GM19043 (cell line): Measurements from ENCODE around the gene TOX2.

ENCODE experiments used
- ATAC-seq: cut with Tn5 transposase; IDR thresholded peaks from one replicate; pipeline ENCODE4 v1.9.1; 2021; ENCODE audit warnings: low read depth; ENCODE audit not compliant: unreplicated experiment

The TOX2 gene

DNA sequence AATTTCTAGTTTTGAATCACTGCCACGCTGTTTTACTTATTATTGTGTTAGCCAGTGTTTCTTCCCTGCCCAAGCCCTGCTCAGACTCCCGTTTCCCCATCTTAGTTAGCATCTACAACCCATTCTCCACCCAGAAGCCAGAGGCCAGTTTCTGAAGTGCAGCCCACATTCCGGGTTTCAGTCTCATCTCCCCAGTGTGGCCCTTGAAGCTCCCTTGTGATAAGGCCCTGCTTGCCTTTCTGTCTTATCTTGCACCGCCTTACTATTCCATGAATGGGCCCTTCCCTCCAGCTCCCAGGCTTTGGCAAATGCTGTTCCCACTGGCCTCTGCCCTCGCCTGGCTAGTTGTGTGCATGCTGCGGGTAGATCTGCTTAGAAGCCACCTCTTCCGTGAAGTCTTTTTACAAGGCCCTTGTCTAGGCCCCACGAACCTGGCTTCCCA lies 41.1 kb downstream of the TOX2 start:
- ATAC-seq = no peak

DNA sequence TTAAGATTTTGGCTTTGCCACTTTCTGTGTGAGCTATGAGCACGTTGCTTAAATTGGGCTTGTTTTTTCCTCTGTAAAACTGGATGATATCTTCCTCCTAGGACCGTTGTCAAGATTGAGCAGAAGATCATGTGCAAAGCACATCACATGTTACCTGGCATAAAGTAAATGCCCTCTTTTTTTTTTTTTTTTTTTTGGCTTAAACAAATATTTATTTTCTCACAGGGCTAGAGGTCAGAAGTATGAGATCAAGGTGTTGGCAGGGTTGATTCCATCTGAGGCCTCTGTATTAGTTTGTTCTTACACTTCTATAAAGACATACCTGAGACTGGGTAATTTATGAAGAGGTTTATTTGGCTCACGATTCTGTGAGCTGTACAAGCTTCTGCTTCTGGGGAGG lies 42.7 kb downstream of the TOX2 start:
- ATAC-seq = no peak

DNA sequence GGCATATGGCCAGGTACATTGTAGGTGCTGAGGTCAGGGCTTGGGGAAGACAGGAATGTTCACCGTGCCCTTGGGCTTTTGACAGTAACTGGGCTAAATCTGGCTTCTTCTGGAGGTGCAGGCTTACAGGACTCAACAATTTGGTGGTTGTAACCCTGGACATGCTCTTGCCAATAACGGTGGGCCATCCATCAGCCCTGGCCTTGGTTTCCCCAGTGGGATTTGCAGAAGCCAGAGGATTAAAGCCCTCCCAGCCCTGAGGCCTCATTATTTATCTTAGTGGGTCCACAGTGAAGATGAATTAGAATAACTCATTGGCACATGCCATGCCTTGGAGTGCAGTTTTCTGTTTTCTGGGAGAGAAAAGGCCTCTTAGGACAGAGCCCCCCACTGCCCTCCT lies 44.0 kb downstream of the TOX2 start:
- no peak for ATAC-seq

DNA sequence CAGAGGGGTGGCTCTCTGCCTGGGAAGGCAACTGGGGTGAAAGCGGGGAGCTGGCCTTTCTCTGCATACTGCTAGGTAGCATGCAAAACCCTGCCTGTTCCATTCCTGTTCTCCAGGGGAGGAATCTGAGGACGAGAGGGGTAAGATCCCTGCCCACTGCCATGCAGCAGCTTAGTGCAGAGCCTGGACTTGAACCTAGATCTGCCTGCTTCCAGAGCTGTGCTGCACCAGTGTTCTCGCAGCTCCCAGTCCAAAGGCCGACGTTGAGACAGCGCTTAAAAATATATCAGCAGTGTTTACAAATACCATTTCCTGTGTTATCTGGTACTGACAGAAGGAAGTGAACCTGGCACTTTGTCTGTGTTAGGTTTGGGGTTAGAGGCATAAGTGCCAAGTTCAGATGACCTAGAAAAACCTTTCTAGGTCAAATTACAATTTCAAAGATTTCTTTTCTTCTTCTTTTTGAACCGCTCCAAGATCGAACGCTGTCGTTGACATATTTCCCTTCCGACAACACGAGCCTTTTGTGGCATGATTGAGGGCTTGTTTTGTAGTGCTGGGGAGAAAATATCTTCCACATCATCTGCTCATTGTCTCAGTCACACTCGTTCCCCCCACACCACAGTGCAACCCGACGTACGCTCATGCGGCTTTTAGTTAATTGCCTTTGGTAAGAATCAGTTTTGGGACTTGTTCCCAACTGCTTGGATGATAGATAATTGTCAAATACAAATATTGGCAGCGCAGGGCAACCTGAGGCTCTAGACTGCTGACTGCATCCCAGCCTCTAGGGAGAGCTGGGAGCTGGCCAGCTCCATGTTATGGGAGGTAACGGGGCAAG lies 44.6 kb downstream of the TOX2 start:
- ATAC-seq = no peak

DNA sequence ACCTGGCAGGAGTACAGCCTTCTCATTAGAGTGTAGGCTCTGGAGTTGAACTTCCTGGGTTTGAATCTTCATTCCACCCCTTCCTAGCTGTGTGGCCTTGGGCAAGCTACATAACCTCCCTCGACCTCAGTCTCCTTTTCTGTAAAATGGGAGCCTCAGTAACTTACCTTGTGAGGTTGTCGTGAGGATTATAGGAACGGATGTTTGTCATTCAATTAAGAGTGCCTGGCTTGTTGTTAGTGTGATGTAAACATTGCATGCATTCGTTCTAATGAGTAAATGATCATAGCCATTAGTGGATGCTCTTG lies 45.2 kb downstream of the TOX2 start:
- no peak for ATAC-seq

DNA sequence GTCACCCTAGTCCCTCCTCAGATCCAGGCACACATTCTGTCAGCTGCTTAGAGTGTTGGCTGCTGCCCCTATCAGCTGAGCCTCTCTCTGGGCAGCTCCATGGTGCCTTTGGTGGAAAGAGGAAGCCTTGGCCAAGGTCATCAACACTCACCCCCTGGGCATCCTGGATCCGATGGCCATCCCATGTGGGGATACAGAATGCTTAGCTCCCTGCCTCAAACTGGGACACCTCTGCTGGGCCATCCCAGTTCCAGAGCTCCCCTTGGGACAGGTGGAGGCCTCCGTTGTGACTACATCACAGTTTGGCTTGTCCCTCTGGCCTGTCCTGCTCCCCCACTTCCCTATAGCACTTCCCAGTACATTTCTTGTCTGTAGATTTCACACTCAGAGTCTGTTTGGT lies 45.6 kb downstream of the TOX2 start:
- no peak for ATAC-seq

DNA sequence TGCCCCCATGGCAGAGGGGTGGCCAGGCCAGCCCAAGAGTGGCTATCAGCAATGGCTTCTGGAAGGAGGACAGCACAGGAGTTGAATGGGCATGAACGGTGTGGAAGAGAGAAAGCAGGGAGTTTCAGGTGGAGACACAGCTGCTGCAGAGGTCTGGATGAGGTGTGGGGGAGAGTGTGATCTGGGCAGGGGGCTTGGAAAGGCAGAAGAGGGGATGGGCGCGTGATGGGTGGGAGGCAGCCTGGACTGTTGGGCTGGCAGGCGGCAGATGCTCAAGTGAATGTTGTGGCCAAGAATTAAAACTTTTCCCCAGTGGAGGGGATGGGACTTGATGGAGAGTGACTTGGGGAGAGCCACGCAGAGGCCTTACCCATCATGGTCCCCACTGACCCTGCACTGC lies 46.5 kb downstream of the TOX2 start:
- ATAC-seq = no peak

DNA sequence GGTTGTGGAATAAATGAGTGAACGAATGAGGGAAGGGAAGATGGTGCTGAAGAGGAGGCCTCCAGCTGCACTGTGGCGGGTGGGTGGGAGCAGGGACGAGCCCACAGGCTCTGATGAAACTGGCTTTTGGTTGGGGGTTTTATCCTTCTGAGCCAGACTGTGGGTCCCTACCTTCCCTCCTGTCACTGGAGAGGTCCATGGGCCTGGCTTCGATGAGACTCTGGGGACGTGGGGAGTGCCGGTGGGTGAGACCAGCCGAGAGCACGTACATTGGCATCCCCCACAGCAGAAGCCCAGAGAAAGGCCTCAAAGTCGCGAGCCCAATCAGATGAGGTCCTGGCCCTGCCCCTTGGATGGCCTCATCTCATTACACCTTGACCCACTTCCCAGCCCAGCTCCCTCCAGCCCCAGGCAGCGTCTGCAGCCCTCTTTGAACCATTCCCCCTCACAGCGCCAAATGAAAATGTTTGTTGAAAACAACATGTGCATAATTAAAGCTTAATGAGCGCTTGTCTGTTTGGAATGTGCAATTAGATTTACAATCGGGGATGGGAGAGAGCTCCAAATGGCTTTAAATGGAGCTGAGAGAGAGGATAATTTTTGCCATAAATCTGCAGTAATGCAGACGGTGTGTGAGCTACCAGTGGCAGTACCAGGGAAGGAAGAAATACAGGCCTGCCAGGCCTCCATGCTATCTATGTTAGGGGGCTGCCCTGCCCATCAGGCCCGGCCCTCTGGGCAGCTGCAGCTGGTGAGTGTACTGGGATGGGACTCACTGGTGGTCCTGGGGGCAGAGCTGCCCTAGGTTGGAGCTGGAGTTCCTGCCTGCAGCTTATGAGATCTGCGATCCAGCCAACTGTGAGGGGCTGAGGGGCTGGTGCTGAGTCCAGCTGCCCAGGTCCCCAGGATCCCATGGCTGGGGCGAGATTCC lies 47.2 kb downstream of the TOX2 start:
- ATAC-seq = no peak

DNA sequence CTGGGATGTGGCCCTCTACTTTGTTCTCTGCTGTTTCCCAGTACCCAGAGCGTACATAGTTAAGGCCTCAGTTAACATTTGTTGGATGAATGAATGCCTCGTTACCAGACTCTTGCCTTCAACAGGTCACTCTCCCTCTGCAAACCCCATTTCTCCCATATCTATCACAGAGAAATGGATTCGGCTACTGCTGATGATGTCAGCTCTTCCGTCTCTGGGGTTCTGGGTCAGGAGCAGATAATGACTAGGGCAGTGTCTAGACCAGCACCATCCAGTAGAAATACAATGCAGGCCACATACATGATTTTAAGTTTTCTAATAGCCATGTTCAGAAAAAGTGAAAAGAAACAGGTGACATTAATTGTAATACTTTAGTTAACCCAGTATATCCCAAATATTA lies 47.9 kb downstream of the TOX2 start:
- ATAC-seq = no peak

DNA sequence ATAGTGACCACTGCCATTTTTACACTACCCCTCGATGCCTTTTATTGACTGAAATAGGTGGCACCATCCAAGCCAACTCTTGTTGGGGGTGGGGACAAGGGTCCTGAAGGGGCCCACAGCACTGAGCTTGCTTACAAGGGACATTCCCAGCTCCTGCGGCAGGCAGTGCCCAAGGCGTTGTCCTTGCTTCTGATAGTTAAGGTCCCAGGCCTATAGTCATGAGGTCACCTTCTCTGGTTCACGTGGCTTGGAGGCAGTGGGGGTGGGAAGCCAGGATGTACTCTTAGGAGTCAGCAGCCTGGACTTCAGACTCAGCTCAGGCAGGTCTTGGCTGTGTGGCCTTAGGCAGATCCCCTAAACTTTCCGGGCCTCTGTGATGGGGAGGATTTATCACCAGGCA lies 48.6 kb downstream of the TOX2 start:
- no peak for ATAC-seq

DNA sequence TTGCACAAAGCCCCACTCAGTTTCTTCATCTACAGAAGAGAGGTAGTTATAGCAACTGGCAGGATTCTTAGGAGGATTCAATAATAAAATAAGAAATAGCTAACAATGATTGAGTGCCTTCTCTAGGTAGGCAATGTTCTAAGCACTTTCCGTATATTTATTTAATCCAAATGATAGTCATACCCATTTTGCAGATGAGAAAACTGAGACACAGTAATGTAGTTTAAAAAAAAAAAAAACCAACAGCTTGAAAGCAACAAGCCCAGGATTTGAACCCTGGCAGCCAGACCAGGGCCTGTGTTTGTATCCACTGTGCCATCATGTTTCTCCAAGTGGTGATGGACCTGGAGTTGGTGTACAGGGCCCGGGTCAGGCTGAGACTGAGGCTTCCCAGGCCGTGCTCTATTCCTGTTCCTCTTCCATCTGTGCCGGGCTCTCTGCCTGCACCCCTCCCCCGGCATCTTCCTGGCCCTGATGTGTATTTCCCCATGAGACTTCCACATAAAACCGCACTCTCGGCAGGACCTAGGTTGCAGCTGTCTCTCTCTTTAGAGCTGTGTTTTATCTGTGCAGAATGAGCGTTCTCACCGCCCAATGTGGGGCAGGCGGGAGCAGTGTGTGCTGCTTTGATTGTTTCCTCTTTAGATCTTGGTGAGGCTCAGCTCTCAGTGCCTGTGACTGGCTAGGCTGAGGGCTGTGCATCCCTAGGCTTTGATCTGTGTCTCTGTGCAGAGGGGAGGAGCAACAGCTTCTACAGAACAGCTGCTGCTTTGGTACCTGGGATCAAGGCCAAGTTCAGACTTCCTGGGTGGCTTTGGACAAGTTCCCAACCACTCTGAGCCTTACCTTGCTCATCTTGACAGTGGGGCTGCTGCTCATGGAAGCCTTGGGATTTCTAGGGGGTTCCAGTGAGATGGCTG lies 49.5 kb downstream of the TOX2 start:
- ATAC-seq = no peak

DNA sequence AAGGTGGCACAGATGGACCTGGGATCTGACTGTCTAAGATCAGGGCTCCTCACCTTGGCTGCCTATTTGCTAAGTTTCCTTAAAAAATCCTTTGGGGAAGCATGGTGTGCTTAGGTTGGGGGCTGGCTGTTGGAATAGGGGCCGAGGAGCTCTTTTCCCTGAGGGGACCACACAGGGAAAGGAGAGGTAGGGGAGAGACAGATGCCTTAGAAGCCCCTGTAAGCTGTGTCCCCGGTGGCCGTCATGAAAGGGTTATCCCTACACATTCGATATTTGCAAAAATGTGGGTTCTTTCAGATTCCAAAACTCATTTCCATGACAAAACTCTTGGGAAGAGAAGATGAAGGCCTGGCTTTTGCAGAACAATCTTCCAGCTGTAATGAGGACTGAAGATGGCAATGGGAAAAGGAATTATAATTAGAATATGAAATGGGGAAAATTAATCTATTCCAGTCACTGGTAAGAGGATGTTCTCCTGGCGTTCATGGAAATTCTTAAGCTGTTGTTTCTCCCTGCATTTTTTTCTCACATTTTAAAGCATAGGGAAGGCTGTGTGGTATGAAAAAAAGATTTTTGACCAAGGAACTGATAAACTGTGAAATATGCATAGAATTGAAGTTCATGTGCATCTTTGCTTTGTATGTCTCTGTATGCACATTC lies 53.8 kb downstream of the TOX2 start:
- ATAC-seq = no peak

DNA sequence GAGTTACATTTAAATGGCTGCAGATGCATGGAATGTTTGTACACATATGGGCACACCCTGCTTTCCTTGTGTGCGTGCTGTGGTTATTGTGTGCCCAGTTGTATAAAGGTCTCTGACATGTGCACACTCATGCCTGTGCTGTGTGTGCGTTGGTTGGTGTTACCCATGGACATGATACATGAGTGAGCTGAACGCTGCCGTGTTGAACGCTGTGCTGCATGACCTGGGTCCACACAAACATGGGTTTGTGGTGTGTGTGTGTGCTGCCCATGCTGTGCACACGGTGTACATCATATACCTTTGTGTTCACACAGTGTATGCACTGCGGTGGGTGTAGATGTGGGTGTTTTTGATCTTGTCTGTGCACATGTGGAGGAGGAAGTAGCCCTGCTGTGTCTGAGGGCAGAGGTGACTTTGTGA lies 54.4 kb downstream of the TOX2 start:
- no peak for ATAC-seq

DNA sequence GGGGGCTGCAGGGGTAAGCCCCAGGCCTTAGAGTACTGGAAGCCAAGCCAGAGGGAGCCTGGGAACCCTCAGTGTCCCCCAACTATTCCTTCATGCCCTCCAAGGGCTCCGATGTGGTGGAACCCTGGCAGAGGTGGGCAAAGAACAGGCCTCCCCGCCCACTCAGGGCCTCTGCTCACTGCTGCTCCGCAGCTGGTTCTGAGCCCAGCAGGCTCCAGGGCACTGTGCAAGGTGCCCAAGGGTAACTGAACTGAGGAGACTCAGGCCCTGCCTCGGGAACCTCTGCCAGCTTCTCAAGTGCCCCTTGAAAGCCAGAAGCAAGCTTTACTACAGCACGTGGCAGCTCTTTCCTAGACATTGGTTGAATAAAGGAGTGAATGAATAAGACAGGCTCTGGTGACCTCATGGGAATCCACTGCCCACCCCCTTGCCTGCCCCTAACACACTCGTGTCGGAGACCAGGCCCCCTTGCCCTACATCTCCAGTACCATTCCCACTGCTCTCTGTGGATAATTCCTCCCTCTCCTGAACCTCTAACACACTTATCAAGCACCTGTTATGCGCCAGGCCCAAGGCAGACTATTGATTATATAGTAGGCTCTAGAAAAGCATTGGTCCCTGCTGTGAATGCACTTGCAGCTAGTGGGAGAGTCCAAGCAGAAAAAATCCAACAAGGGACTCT lies 55.0 kb downstream of the TOX2 start:
- no peak for ATAC-seq

DNA sequence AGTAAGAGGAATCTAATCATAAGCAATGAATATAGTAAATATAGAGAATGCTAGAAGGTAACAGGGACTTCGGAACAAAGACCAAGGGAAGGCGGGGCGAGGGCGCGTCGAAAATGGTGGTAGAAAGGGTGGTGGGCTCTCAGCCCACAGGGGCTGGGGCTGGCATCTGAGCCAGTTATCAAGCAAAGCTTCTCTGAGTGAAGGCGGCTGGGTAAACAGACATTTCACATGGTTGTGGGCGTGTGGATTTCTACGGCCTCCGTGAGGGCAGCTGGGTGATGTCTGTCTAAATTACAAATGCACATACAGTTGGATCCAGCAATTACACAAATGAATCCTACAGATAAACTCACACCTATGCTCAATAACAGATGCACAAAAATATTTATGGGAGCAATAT lies 56.6 kb downstream of the TOX2 start:
- no peak for ATAC-seq

DNA sequence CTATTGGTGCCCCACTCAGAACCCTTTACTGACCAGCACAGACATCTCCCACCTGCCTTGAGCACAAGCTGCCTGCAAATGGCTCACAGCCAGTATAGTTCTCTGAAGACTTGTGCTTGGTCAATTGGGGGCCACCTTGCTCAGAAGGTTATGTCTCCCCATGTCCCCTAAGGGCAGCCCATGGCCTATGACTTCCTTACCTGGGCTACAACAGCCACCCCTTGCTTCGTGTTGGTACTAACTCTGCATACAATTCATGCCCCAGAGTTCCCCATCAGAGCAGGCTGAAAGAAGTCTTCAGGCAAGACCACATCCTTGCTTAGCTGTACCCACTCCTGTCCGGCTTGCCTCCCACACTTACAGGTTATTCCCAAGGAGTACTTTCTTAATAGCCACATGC lies 57.4 kb downstream of the TOX2 start:
- ATAC-seq = no peak

DNA sequence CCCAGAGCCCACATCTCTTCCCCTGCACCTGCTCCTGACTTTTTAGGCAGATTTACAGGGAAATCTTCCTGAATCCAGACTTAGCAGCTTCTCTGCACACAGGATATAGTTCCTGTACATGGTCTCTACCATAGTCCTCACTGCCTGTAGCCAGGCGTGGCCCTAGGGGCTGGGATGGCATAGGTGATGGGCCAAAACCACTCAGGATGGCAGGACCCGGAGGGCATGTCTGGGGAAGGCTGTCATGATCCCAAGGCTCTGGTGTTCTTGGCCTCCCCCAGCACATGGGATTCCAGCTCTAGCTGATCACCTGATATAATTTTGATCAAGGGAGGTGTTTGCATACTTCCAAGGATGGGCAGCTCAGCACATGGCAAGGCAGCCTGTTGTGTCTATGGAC lies 58.0 kb downstream of the TOX2 start:
- no peak for ATAC-seq

DNA sequence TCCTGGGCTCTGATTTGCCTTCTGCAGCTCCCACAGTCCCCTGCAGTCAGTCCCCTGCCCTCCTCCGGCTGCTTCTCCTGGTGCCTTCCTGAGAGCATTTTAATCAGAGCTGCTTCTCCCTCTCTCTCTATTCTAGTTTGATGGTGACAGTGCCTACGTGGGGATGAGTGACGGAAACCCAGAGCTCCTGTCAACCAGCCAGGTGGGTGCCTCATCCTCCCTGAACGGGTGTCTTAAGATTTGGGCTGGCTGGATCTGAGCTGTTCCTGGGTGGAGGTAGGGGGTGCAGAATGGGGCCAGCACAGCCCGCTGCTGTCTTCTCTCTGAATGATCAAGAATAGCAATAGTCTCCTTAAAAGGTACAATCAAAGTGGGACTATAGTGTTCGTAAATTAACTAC lies 58.6 kb downstream of the TOX2 start:
- no peak for ATAC-seq

DNA sequence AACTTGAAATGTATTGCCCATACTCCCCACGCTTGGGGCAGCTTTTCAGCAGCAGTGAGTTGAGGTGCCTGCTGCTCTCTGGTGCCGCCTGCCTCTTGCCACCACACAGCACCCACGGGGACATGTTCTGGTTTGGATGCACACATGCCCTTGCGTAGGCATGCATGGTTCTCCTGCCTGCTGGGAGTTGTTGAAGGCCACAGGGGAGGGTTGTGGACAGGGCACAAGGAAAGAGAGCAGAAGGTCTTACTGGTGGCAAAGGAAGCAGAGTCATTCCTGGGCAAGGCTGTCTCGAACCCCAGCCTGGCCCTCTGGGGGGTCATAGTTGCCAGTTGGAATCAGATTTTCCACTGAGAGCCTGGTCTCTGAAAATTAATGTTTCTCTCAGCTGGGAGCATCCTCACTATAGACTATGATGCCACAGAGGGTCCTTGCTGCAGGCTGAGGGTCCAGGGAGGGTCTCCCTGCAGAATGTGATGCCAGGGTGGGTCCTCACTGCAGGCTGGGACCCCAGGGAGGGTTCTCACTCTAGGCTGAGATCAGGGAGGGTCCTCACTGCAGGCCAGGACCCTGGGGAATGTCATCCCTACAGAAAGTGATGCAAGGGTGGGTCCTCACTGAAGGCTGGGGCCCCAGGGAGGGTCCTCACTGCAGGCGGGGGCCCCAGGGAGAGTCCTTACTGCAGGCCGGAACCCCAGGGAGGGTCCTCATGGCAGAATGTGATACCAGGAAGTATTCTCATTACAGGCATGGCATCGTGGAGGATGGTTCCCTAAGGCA lies 59.2 kb downstream of the TOX2 start:
- no peak for ATAC-seq
